ENCODE measurements around the gene CRYGN.

- TF ChIP-seq CTCF (conservative IDR thresholded peaks at IDR 0.05; ENCODE audit: low read length) (no peak), EZH2phosphoT487 (IDR thresholded peaks at IDR 0.05; ENCODE audit: borderline replicate concordance) (no peak)
Measured at GRCh38 chr7:151396328-151396970, 43.5 kb downstream of the CRYGN start.

Measured in Loucy (cell line).